K562 (cell line): ENCODE data around the gene LYPD5. TPM values are rescaled to one million over a fixed set of nuclear protein-coding genes. Genes with fewer than 3 reads are reported as not detected.

ENCODE experiments used
- ATAC-seq: fragments of 200-7000 bp; cut with Tn5 transposase; 3 replicates; pipeline ENCODE4 v1.9.1; 2020; ENCODE audit warnings: moderate library complexity
- BruUV-seq: library from RNA; stranded (reverse); fragments of 400-500 nt; replicated peaks from 2 replicates; lab custom pipeline; 2021; lab: Mats Ljungman, UMichigan
- CTCF ChIA-PET: fragments of 300-600 bp; formaldehyde crosslinking; extraction: SDS; loops from one replicate; lab custom pipeline; 2021; ENCODE audit warnings: low intra/inter-chr PET ratio; lab: Yijun Ruan, JAX
- POLR2A ChIA-PET: fragments of 300-600, 350-650 bp; sonication (Branson Sonifier 250); formaldehyde crosslinking; extraction: SDS; loops from one replicate; lab custom pipeline; 2021; ENCODE audit warnings: antibody characterized with exemption, inconsistent platforms; lab: Yijun Ruan, JAX
- DNase-seq, 4 experiments: peaks; one replicate each; pipeline versions ENCODE4 v3.0.0 to v3.0.0-alpha.2; 2011 to 2018; ENCODE audit warnings: low spot score in 3 of 4, mixed read lengths in 3 of 4; ENCODE audit errors: extremely low read depth in 1 of 4
- FAIRE-seq: peaks from 2 replicates; lab custom pipeline; 2011; peaks lifted over from hg19 to GRCh38; lab: Jason Lieb, UNC
- H2AFZ ChIP-seq: 2 replicates; pipeline ENCODE4 v1.6.0; 2011; ENCODE audit warnings: low read depth, low read length, control low read depth, inconsistent platforms
- H3K27ac ChIP-seq: fragments of 200-600 bp; 3 replicates; pipeline ENCODE4 v1.8.0; 2011; ENCODE audit warnings: low read depth, mild to moderate bottlenecking, control low read depth, inconsistent platforms, low read length, moderate library complexity, mixed read lengths; ENCODE audit errors: extremely low read depth
- H3K27me3 ChIP-seq, 2 experiments: fragments of 300-600 bp in 1 of 2; 2 replicates in 1 of 2; 3 replicates in 1 of 2; pipeline versions ENCODE4 v1.6.0 to v1.8.0; 2011; ENCODE audit warnings: inconsistent platforms in 2 of 2, low read length in 2 of 2, mild to moderate bottlenecking in 1 of 2, mixed read lengths in 1 of 2, moderate library complexity in 1 of 2; ENCODE audit not compliant: control insufficient read depth in 2 of 2, insufficient read depth in 2 of 2
- H3K36me3 ChIP-seq: fragments of 300-600 bp; 3 replicates; pipeline ENCODE4 v1.8.0; 2011; ENCODE audit warnings: mild to moderate bottlenecking, low read length, inconsistent platforms; ENCODE audit not compliant: control insufficient read depth, insufficient read depth
- H3K4me1 ChIP-seq, 2 experiments: fragments of 200-600 bp in 1 of 2; replicated peaks in 1 of 2; 2 replicates in 1 of 2; 3 replicates in 1 of 2; pipeline versions ENCODE4 v1.5.1 to v1.8.0; 2011; ENCODE audit warnings: inconsistent platforms in 2 of 2, low read length in 2 of 2, mild to moderate bottlenecking in 1 of 2, mixed read lengths in 1 of 2, moderate library complexity in 1 of 2; ENCODE audit not compliant: control insufficient read depth in 2 of 2, insufficient read depth in 2 of 2
- H3K4me2 ChIP-seq: 2 replicates; pipeline ENCODE4 v1.6.1; 2011; ENCODE audit warnings: low read length, control low read depth, inconsistent platforms, mixed read lengths; ENCODE audit not compliant: insufficient read depth
- H3K4me3 ChIP-seq: fragments of 200-600 bp; sonication (generic), shearing (Covaris generic); 2 replicates; pipeline ENCODE4 v1.5.1; 2016; ENCODE audit warnings: control low read depth, inconsistent platforms
- H3K79me2 ChIP-seq: fragments of 200-600 bp; 3 replicates; pipeline ENCODE4 v1.8.0; 2011; ENCODE audit warnings: low read length, inconsistent platforms; ENCODE audit not compliant: control insufficient read depth, insufficient read depth
- H3K9ac ChIP-seq, 2 experiments: 2 replicates each; pipeline versions ENCODE4 v1.6.0 to v1.6.1; 2011; ENCODE audit warnings: low read depth in 2 of 2, low read length in 2 of 2, control low read depth in 1 of 2, inconsistent platforms in 1 of 2, mild to moderate bottlenecking in 1 of 2, mixed read lengths in 1 of 2; ENCODE audit not compliant: insufficient read depth in 1 of 2
- H3K9me1 ChIP-seq: one replicate; pipeline ENCODE4 v1.6.0; 2011; ENCODE audit warnings: inconsistent platforms, mild to moderate bottlenecking, low read length, moderate library complexity; ENCODE audit not compliant: control insufficient read depth, insufficient read depth
- H3K9me3 ChIP-seq: replicated peaks from 2 replicates; pipeline ENCODE4 v1.5.1; 2011; ENCODE audit warnings: low read depth, low read length, inconsistent platforms; ENCODE audit not compliant: control insufficient read depth, insufficient read depth
- H4K20me1 ChIP-seq: replicated peaks from 2 replicates; pipeline ENCODE4 v1.6.1; 2011; ENCODE audit warnings: low read length, inconsistent platforms, mixed read lengths; ENCODE audit not compliant: control insufficient read depth, insufficient read depth
- ATF4 ChIP-seq: fragments of 450-650 bp; formaldehyde crosslinking; IDR thresholded peaks from 2 replicates; pipeline ENCODE4 v1.4.0; 2022; ENCODE audit warnings: mild to moderate bottlenecking, moderate library complexity
- CAMTA2 ChIP-seq: fragments of 250-450 bp; sonication (Bioruptor Pico); conservative IDR thresholded peaks from 2 replicates; pipeline ENCODE4 v1.5.1; 2022
- CBFA2T3 ChIP-seq: fragments of 450-650 bp; IDR thresholded peaks from 2 replicates; pipeline ENCODE4 v1.6.1; 2017
- EP400 ChIP-seq: fragments of 450-650 bp; IDR thresholded peaks from 2 replicates; pipeline ENCODE4 v1.6.1; 2017; ENCODE audit warnings: antibody characterized with exemption, mild to moderate bottlenecking, moderate library complexity
- HLTF ChIP-seq: fragments of 450-650 bp; IDR thresholded peaks from 2 replicates; pipeline ENCODE4 v1.6.1; 2016
- KLF13 ChIP-seq: fragments of 450-650 bp; IDR thresholded peaks from 2 replicates; pipeline ENCODE4 v1.6.1; 2016; ENCODE audit warnings: missing genetic modification characterization, low read depth, mild to moderate bottlenecking, missing compliant biosample characterization, moderate library complexity, borderline replicate concordance
- LEF1 ChIP-seq: fragments of 450-650 bp; IDR thresholded peaks from 2 replicates; pipeline ENCODE4 v1.6.1; 2016; ENCODE audit warnings: mild to moderate bottlenecking
- PBX2 ChIP-seq, 2 experiments: IDR thresholded peaks in 1 of 2; conservative IDR thresholded peaks in 1 of 2; 2 replicates each; pipeline ENCODE4 v1.6.1; 2016; ENCODE audit warnings: low read depth in 2 of 2, mild to moderate bottlenecking in 1 of 2, missing compliant biosample characterization in 1 of 2, missing genetic modification characterization in 1 of 2, moderate library complexity in 1 of 2
- PCBP2 ChIP-seq: fragments of 200-400 bp; formaldehyde crosslinking; IDR thresholded peaks from 2 replicates; pipeline ENCODE4 v1.6.1; 2018; ENCODE audit warnings: low read length, low read depth, mild to moderate bottlenecking, moderate library complexity; ENCODE audit not compliant: poor library complexity, severe bottlenecking
- PKNOX1 ChIP-seq: fragments of 450-650 bp; IDR thresholded peaks from 2 replicates; pipeline ENCODE4 v1.6.1; 2016
- TAF15 ChIP-seq: fragments of 200-400 bp; formaldehyde crosslinking; IDR thresholded peaks from 2 replicates; pipeline ENCODE4 v1.6.1; 2017; ENCODE audit warnings: mild to moderate bottlenecking, low read depth, low read length, moderate library complexity
- TBL1XR1 ChIP-seq, 2 experiments: IDR thresholded peaks; 2 replicates each; pipeline ENCODE4 v1.6.1; 2012; ENCODE audit warnings: improper control_type of control experiment in 2 of 2, low read length in 2 of 2, mild to moderate bottlenecking in 1 of 2
- WGBS: fragments of 100-300 bp; shearing (Covaris generic); methylation state at CpG from one replicate; pipeline ENCODE4 v1.1.6; 2016; ENCODE audit warnings: low coverage, mixed read lengths; ENCODE audit not compliant: insufficient coverage; ENCODE audit errors: missing lambda C conversion rate; 5-methylcytosine and 5-hydroxymethylcytosine counted together
- in situ Hi-C: fragments of 300-500 bp; cut with MboI; formaldehyde crosslinking; loops from 4 replicates; pipeline ENCODE4 v1.15.0; 2018; ENCODE audit warnings: inconsistent platforms, mixed read lengths
- intact Hi-C: fragments of 100-400 bp; cut with micrococcal nuclease; formaldehyde crosslinking; loops from 2 replicates; pipeline ENCODE4 v1.14.2; 2022
- polyA plus RNA-seq, 8 experiments: library from polyadenylated mRNA; depleted of rRNA in 4 of 8; stranded (reverse) in 5 of 8; unstranded in 3 of 8; fragments of >200 nt; fragmentation: Nextera tagmentation in 2 of 8; fragmentation: Illumina TruSeq in 1 of 8; extraction: Ambion mirVana in 2 of 8; extraction: Trizol in 1 of 8; gene quantifications; 2 replicates each; pipeline versions ENCODE4 v1.2.1 to v1.2.3, GENCODE V29; 2011 to 2014; ENCODE audit warnings: inconsistent platforms in 1 of 8, missing spikeins in 1 of 8
- total RNA-seq, 7 experiments: library from RNA; depleted of rRNA in 6 of 7; stranded (reverse); fragments of >200 nt in 6 of 7; fragmentation: Illumina TruSeq in 2 of 7; extraction: Trizol in 2 of 7; gene quantifications; 2 replicates each; pipeline versions ENCODE4 v1.2.1 to v1.2.3, GENCODE V29; 2011 to 2021; ENCODE audit warnings: low replicate concordance in 1 of 7
- TF ChIP-seq, protein P1 (sequence below): sonication (generic); IDR thresholded peaks from 2 replicates; pipeline ENCODE4 v1.6.1; 2016
- TF ChIP-seq, protein P2 (sequence below): fragments of 450-650 bp; conservative IDR thresholded peaks from 2 replicates; pipeline ENCODE4 v1.6.1; 2016; ENCODE audit warnings: missing genetic modification characterization, low read depth, mild to moderate bottlenecking, missing compliant biosample characterization, moderate library complexity
- TF ChIP-seq, protein P3 (sequence below): sonication (generic); formaldehyde crosslinking; IDR thresholded peaks from 2 replicates; pipeline ENCODE4 v1.8.0; 2022; ENCODE audit warnings: missing genetic modification reagents, mild to moderate bottlenecking, moderate library complexity, borderline replicate concordance

The LYPD5 gene
- total and polyA plus RNA-seq, 9 of the 15 experiments (the other 6 are each of a cell fraction or from before 2014, with no cell fraction given): 0.03 to 0.22 (median 0.10) TPM; not detected in 3

DNA sequence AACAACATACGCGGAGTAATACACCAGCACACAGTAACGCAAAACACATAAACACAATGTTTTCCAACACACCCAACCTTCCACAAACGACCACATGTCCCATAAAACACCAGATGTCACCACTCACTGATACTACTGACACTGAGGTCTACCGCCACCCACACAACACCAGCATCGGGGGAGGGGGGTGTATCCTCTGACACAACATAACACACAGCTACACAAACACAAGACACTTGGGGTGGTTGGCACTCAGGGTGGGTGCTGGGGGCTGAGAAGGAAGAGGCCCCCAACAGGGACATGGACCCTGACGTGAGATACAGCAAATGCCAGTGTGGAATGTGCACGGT, 20.0 kb downstream of the LYPD5 start:
- Histone ChIP-seq H4K20me1 (no peaks in the 10 kb centered on the region), H2AFZ (peak overlapping the region; percentile 85), H3K9me3 (no peaks in the 10 kb centered on the region), H3K9me1 (no peaks in the 10 kb centered on the region), H3K4me2 (peak overlapping the region; percentile 72), H3K4me1 (peaks cover 65 to 79% of the 10 kb centered on the region in 2 experiments), H3K9ac (peak overlapping the region; percentile 48 to 81), H3K79me2 (peaks cover 48% of the 10 kb centered on the region), H3K27ac (peak overlapping the region; percentile 71), H3K27me3 (no peaks in the 10 kb centered on the region), H3K36me3 (no peaks in the 10 kb centered on the region), H3K4me3 (no peak overlapping the region)
- intact Hi-C loops: no loop called here
- 33% methylated on average over 8 of the region's 8 CpGs for WGBS
- ATAC-seq: no peak
- FAIRE-seq: peak; percentile 75
- in situ Hi-C loops: loop anchor here (5.0 kb wide), 1 partner anchor 35 kb away; no protein-coding TSS in a partner anchor
- BruUV-seq: no TSS peak
- POLR2A ChIA-PET: no interaction called here
- CTCF ChIA-PET: no interaction called here
- DNase-seq: peak in 1 of 4 experiments; percentile 55
- TF ChIP-seq LEF1 (no peak), PKNOX1 (peak; percentile 43; the same call in 1 of the 2 replicates), CBFA2T3 (0 out of 2 replicates have a peak, but pooled peaks have one; percentile 13), HLTF (no peak), PCBP2 (no peak), ATF4 (CRISPR knock-in tag) (no peak), CAMTA2 (no peak), TAF15 (no peak), PBX2 (CRISPR knock-in tag; IDR thresholded peaks at IDR 0.05; ENCODE audit: low read depth) (no peak), PBX2 (tag; conservative IDR thresholded peaks at IDR 0.05; ENCODE audit: low read depth) (peak; percentile 62), EP400 (peak; percentile 34; the same call in 1 of the 2 replicates), TBL1XR1 (IDR thresholded peaks at IDR 0.05; ENCODE audit: low read length in 2 of 2) (no peak), KLF13 (no peak)
- TF ChIP-seq, protein P1, sequence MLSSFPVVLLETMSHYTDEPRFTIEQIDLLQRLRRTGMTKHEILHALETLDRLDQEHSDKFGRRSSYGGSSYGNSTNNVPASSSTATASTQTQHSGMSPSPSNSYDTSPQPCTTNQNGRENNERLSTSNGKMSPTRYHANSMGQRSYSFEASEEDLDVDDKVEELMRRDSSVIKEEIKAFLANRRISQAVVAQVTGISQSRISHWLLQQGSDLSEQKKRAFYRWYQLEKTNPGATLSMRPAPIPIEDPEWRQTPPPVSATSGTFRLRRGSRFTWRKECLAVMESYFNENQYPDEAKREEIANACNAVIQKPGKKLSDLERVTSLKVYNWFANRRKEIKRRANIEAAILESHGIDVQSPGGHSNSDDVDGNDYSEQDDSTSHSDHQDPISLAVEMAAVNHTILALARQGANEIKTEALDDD: no peak
- TF ChIP-seq, protein P2, sequence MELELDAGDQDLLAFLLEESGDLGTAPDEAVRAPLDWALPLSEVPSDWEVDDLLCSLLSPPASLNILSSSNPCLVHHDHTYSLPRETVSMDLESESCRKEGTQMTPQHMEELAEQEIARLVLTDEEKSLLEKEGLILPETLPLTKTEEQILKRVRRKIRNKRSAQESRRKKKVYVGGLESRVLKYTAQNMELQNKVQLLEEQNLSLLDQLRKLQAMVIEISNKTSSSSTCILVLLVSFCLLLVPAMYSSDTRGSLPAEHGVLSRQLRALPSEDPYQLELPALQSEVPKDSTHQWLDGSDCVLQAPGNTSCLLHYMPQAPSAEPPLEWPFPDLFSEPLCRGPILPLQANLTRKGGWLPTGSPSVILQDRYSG (tag): no peak
- TF ChIP-seq, protein P3, sequence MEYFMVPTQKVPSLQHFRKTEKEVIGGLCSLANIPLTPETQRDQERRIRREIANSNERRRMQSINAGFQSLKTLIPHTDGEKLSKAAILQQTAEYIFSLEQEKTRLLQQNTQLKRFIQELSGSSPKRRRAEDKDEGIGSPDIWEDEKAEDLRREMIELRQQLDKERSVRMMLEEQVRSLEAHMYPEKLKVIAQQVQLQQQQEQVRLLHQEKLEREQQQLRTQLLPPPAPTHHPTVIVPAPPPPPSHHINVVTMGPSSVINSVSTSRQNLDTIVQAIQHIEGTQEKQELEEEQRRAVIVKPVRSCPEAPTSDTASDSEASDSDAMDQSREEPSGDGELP (CRISPR knock-in tag): 0 out of 2 replicates have a peak, but pooled peaks have one; percentile 7
